HFF-Myc (cell line): ENCODE data around the gene RSRC1.
"Not testable (repeated sequence)": the region's sequence is repeated elsewhere in the genome, so short reads cannot be mapped to it uniquely, and the experiment has no call there.

Experiments used
- DNase-seq: peaks from one replicate; pipeline ENCODE4 v3.0.0-alpha.2; 2011; ENCODE audit warnings: low read depth; ENCODE audit errors: extremely low read depth
- H3K4me3 ChIP-seq: replicated peaks from 2 replicates; pipeline ENCODE4 v1.5.1; 2011; ENCODE audit warnings: low read depth, mild to moderate bottlenecking, control low read depth, low read length
- CTCF ChIP-seq: IDR thresholded peaks from 2 replicates; pipeline ENCODE4 v1.5.1; 2012; ENCODE audit warnings: mild to moderate bottlenecking, low read depth, low read length, control low read depth; ENCODE audit errors: missing control alignments

Gene RSRC1

GRCh38 chr3:158404131-158404718, 294.3 kb downstream of the RSRC1 start:
- no peak for TF ChIP-seq CTCF
- DNase-seq = no peak
- H3K4me3 ChIP-seq = no peak overlapping the region

DNA sequence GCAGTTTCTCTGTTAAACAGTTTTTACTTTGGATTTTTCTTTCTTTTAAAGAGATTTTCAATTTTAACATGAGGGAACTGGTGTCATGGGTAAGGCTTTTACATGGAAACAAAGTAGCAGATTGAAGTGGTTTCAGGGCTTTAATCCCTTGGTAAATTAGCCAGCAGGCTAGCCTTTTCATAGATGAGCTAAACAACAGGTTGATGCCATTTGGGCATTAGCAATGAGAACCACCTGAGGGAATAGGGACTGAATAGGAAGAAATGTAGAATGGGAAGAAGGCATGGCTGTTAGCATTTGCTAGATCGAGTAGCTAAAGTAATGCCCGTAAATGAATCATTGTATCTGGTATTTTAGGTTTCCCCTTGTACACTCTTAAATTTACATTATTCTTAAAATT, 295.6 kb downstream of the RSRC1 start:
- TF ChIP-seq CTCF = no peak
- DNase-seq = no peak
- no peak overlapping the region for H3K4me3 ChIP-seq

DNA sequence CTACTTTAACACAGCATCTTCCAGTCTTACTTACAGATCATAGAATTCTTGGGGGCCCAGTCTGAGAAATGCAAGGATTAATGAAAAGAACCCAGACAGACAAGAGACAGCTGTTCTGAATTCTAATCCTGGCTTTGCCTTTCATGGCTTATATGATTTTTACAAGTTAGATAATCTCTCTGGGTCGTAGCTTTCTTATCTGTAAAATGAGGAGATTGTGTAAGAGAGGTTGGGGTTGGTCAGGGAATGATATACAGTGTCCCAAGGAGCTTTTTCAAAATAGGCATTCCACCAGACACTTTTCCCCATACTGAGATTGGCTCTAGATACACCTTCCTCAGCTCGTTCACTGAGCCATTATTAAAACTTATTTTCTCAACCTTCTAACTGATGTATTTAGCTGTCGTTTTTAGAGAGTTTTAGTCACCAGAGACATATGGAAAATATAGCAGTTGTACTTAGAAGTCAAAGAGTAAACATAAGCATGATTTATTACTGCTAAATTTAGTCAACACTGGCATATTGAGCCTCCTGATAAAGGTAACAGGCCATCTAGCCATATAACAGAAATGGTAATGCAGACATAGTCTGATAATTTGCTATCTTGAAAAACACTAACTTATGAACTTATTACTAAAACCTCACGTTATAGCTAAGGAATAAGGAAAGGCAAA, 298.1 kb downstream of the RSRC1 start:
- H3K4me3 ChIP-seq = no peak overlapping the region
- TF ChIP-seq CTCF = no peak

DNA sequence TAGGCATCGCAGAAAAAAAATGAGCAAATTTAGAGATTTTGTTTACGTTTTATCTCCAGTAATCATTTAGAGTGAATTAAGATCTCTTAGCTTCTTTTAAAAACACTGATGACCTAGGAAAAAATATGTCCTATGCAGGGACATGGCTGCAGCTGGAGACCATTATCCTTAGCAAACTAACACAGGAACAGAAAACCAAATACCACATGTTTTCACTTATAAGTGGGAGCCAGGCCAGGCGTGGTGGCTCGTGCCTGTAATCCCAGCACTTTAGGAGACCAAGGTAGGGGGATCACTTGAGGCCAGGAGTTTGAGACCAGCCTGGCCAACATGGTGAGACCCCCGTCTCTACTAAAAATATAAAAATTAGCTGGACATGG, 298.6 kb downstream of the RSRC1 start:
- not testable (repeated sequence) for H3K4me3 ChIP-seq
- peak; percentile 16 for DNase-seq

More for the DNA sequence above, 298.1 kb downstream of the RSRC1 start:
- DNase-seq = no peak

DNA sequence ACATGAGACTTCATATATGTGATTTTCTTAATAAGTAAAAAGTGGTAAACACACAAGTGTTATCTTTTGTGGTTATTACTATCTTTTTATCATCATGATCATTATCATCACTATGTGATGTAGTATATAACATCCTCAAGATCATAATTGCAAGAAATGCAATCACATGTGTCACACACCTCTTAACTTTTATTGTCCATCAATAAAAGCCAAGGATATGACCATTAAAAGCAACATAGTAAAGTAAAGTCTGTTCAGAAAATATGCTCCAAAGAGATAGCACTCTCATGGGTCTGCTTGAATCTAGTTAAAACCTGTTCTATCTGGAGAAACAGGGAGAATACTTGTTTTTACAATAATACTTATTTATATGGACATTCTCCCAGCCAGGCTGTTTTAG, 308.1 kb downstream of the RSRC1 start:
- no peak overlapping the region for H3K4me3 ChIP-seq
- no peak for TF ChIP-seq CTCF
- DNase-seq = no peak

DNA sequence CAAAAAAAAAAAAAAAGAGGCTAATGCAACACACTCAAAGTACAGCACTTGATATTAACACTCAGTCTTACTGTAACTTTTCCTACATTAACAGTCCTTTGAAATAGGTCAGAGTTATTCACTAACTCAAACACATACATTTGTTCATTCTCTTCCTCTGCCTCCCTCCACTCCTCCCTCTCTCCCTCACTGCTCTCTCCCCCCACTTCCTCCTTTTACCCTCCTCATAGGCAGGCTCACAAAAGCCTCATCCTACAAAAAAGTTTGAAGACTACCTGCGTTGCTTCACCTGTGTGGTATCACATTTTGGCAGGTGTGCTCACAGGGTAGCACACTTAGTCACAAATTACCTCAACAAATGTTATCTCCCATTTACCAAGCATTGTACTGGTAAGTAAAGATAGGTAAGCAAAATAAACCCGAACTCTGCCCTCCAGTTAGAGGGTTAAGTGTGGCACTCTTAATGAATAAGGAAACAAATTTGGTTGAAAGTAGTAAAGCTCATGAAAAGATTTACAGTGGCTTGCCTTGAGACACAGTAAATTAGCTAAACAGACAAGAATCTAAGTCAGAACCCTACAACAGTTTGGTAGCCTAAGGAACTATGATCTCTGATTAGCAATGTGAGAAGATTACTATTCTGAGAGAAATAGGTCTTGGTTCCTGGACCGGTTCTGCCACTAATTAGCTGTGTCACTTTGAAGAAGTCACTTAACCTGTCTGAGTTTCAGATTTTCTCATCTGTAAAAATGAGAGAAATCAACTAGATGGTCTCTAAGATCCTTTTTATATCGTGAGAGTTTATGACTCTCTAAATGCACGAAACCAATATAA, 310.1 kb downstream of the RSRC1 start:
- DNase-seq = no peak
- TF ChIP-seq CTCF = no peak
- no peak overlapping the region for H3K4me3 ChIP-seq
